ENCODE results near the gene HMCN2.

Gene HMCN2

GRCh38 chr9:130265431-130266235 lies at the start of gene HMCN2:
HMCN2 (plus strand) TSS chr9:130265760; CDS start chr9:130265879, 119 bp downstream.
- no peak for DNase-seq

GRCh38 chr9:130217838-130218237 lies 47.7 kb upstream of the HMCN2 start:
- no peak for DNase-seq

- DNase-seq = no peak
Observed at GRCh38 chr9:130219661-130220096, 45.9 kb upstream of the HMCN2 start.

GRCh38 chr9:130220352-130220751 lies 45.2 kb upstream of the HMCN2 start:
- no peak for DNase-seq

GRCh38 chr9:130222833-130223232 lies 42.7 kb upstream of the HMCN2 start:
- DNase-seq = no peak

- DNase-seq = no peak
Observed at GRCh38 chr9:130225071-130225470, 40.5 kb upstream of the HMCN2 start.

GRCh38 chr9:130225586-130225985 lies 40.0 kb upstream of the HMCN2 start:
- DNase-seq = no peak

GRCh38 chr9:130226112-130226511 lies 39.4 kb upstream of the HMCN2 start:
- DNase-seq = no peak

GRCh38 chr9:130227833-130228232 lies 37.7 kb upstream of the HMCN2 start:
- no peak for DNase-seq

GRCh38 chr9:130229759-130230158 lies 35.8 kb upstream of the HMCN2 start:
- DNase-seq = no peak

GRCh38 chr9:130230631-130231030 lies 34.9 kb upstream of the HMCN2 start:
- DNase-seq = no peak

- no peak for DNase-seq
Observed at GRCh38 chr9:130232899-130233586, 32.5 kb upstream of the HMCN2 start.

- DNase-seq = no peak
Observed at GRCh38 chr9:130233587-130233945, 32.0 kb upstream of the HMCN2 start.

GRCh38 chr9:130234340-130235260 lies 31.0 kb upstream of the HMCN2 start:
- DNase-seq = no peak

- DNase-seq = peak; percentile 69
Observed at GRCh38 chr9:130235558-130236435, 29.8 kb upstream of the HMCN2 start.

GRCh38 chr9:130236436-130236985 lies 29.0 kb upstream of the HMCN2 start:
- no peak for DNase-seq

- no peak for DNase-seq
Observed at GRCh38 chr9:130237076-130237475, 28.5 kb upstream of the HMCN2 start.

- no peak for DNase-seq
Observed at GRCh38 chr9:130237763-130238524, 27.6 kb upstream of the HMCN2 start.

- DNase-seq = no peak
Observed at GRCh38 chr9:130239363-130239695, 26.2 kb upstream of the HMCN2 start.

GRCh38 chr9:130239741-130240241 lies 25.8 kb upstream of the HMCN2 start:
- DNase-seq = peak; percentile 39

Measured in suppressor macrophage treated with lipopolysaccharide for 4 hours (primary cell).